Measurements from ENCODE around the gene RAB4A. TPM values are rescaled to one million over a fixed set of nuclear protein-coding genes. Genes with fewer than 3 reads are reported as not detected.

Gene RAB4A
- total RNA-seq, 1 experiment from 2014 or later: 11.1 TPM

DNA sequence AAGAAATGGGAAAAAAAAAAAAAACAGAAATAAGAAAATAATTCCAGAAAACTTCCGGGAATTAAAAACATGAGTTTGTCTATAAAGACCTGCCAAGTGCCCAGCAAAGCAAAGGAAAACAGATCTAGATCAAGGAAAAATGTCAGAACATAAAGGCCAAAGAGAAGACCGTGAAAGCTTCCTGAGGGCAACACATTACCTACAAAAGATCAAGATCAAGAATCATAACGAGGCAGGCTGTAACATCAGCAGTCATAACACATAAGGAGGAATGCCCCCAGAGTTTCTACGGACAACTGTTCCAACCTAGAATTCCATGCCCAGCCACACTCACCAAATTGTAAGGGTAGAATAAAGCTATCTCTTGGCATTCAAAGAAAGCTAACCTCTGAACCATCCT, 68.2 kb downstream of the RAB4A start:
- no peak for DNase-seq (ENCODE audit: low spot score)

DNA sequence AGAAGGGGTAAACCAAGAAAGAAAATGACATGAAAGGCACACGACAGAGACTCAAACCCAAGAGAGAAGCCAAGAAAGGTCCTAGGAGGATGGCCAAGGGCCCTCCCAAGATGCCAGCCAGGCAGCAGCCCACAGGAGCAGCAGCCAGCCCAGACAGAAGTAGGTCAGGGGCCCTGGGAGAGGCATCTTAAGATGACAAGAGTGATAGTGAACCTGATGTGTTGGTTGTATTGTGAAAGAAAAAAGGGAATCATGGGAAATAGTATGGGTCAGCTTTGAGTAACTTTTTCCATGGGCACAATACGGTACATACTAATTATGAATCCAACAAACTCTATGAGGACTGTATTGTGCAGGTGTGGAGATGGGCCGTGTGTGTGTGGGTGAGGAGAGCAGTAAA, 68.6 kb downstream of the RAB4A start:
- no peak for DNase-seq (ENCODE audit: low spot score)

DNA sequence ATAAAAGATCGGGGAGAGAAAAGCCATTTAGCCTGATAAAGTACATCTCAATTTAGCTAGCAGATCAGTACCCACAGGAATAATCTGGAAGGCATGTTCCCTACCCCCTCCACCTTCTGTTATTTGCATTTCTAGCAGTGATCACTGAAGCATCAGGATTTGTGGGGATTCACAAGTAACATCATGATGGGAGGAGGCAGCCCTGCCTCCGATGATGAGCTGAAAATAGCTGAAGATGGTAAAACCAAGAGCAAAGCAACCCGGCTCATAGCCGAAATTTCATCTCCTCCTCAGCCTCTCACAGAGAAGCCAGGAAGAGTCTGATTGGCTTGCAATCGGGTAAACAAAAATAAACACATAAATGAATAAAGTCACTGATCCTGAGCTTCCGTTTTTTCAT, 69.6 kb downstream of the RAB4A start:
- no peak for DNase-seq (ENCODE audit: low spot score)

DNA sequence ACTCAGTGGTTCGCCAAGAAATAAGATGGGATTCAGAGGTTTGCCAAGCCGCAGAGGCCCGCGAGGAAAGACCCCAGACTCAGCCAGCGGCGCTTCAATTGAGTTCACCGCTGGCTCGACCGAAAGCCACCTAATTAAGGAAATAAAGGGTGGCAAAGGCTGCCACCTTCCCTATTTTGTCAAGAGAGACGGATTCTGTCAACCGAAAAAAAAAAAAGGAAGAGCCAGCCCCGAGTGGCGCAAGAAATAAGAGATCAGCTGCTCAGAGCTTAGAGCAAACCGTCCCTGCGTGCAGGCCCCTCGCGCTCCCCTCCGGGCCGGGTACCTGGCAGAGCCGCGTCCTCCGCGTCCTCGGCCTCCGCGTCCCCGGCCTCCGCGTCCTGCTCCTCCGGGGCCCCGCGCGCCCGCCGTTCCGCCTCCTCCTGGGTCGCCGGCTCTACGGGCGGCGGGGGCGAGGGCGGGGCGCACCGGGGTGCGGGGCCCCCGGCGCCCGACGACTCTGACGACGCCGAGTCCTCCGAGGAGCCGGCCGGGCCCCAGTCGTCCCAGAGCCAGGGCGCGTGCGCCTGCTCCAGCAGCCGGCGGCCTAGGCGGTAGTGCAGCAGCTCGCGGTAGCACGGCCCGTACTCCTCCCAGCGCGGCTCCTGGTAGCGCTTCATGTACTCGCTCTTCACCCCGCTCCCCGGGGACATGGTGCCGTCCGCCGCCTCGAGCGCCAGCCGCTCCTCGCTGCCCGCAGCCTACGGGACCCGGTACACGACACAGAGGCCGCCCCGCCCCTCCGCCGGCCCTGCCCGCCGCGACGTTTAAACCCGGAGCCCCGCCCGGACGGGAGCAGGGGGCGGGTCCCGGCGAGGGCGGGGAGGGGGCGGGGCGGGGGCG, 71.1 kb downstream of the RAB4A start:
- DNase-seq (ENCODE audit: low spot score): peak; percentile 60

DNA sequence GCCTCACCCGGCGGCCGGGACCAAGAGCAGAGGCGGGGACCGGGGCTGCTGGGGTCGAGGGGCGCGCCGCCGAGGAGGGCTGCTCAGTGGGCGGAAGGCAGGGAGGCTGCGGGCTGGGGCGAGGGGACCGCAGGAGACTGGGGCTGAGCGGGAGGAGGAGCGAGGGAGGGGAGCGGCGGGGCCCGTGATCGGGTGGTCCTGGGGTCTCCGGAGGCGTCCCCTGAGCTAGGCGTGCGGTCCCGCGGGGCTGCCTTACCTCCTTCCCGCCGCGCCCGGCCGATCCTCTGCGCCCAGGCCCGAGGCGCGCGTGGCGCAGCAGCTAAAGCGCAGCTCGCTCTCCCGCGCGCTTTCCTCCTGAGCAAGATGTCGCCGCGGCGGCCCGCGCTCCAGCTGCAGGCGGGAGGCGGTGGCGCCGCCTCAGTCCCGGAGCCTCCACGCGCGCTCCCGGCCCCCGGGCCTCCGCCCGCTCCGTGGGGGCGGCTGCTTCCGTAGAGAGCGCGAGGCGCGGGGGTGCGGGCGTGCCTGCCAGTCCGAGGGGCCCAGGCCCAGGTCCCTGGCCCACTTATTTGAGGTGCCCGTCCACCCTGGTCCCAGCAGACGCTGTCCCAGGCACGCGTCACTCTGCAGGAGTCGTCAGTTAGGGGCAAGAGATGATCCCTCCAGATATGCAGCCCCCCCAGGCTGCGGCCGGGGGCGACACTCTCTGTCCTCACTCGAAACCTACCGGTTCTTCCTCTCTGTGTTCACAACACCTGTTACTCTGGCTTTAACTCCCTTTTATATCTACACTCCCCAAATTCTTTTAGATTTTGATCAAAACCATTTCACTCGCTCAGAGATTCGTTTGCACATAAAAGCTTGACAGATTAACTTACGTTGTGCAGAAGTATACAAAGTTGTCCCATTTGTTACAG, 72.0 kb downstream of the RAB4A start, which contains the start of gene CCSAP:
CCSAP (minus strand) TSS at position 392 of the 914 bp plus-strand sequence. CDS start 582 bp downstream, outside the sequence.
- DNase-seq (ENCODE audit: low spot score): no peak

DNA sequence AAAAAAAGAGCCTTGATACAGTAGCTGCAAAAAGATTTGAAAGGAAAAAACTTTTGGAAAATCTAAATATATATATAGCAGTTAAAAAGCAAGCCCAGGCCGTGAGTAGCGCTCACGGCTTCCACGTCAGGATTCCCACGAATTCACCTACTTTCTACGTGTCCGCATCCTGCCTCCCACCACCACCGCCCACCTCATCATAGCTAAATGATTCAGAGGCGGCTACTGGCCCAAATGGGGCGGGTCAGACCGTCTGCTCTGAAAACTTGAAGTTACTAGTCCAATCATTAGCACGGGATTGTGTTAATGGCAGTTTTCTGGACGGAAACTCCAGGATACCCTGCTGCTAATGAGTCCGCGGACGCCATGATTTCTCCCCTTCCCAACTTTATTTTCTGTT, 73.2 kb downstream of the RAB4A start:
- no peak for DNase-seq (ENCODE audit: low spot score)

DNA sequence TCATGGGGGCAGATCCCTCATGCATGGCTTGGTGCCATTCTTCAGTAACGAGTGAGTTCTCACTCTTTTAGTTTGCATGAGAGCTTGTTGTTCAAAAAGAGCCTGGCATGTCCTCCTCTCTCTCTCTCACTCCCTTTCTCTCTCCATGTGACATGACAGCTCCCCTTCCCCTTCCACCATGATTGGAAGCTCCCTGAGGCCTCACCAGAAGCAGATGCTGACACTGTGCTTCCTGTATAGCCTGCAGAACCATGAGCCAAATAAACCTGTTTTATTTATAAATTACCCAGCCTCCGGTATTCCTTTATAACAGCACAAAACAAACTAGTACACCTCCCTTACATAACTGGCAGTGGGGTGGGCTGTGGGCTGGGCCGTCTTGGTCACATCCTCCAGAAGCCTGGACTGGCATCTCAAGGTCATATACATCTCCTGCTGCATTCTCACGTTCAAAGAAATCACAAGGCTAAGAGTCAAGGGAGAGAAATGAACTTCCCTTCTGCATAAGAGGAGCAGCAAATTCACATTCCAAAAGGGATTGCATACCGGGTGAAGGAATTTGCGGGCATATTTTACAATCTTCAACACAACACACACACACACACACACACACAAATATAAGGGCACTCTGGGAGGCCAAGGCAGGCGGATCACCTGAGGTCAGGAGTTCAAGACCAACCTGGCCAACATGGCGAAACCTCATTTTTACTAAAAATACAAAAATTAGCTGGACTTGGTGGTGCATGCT, 74.2 kb downstream of the RAB4A start:
- DNase-seq (ENCODE audit: low spot score): no peak

DNA sequence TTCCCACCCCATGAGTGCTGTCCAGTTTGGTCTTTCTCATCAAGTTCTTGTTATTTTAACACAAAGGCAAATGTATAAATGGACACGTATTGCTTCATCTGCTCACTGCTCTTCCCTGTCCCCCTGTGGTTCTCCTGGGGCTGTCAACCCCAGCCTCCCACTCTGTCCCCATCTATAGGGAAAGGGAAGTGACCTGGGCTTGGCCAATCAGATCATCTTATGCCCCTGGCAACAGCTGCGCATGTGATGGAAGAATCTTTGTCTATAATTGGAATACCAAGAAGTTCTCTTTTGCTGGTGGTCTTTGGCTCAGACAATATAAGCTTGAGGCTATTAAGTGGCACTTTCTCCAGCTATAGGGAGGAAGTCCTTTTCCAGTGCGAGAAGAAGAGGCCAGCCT, 76.6 kb downstream of the RAB4A start:
- no peak for DNase-seq (ENCODE audit: low spot score)

DNA sequence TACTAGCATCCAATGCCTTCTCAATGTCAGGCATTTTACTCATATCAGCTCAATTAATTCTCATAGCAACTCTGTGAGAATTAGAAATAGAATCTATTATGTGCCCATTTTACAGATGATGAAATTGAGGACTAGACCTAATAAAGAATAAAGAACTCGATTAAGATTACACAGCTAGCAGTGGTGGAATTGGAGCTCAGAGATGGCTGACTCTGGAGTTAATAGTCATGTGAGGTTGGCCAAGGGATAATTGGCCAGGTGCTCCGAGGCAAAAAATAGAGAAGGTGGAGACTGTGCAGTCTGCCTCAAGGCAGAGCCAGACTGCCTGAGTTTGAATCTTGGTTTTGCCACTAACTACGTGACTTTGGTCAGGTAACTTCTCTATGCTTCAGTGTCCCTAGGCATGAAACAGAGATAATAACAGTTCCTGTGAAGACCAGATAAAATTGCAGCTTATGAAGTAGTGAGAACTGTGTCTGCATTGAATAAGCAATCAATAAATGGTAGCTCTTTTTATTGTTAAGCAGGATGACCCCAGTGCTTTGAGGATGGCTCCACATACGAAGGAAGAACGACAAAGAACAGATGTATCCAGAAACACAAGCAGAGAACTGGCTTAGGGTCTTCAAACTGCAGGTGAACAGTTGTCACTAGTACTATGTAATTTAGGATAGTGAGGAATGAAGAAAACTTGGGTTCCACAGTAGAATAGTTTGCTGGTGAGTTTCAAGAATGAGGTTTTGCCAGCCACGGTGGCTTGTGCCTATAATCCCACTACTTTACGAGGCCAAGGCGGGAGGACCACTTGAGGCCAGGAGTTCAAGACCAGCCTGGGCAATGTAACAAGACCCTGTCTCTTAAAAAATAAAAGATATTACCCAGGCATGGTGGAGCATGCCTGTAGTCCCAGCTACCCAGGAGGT, 78.8 kb downstream of the RAB4A start:
- DNase-seq (ENCODE audit: low spot score): no peak

DNA sequence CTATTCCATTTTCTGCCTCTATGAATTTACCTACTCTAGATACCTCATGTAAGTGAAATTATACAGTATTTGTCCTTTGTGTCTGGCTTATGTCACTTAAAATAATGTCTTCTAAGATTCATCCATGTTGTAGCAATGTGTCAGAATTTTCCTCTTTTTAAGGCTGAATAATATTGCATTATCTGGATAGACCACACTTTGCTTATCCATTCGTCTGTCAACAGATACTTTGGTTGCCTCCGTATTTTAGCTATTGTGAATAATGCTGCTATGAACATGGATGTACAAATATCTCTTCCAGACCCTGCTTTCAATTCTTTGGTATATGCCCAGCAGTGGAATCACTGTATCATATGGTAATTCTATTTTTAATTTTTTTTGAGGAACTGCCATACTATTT, 82.1 kb downstream of the RAB4A start:
- DNase-seq (ENCODE audit: low spot score): no peak

DNA sequence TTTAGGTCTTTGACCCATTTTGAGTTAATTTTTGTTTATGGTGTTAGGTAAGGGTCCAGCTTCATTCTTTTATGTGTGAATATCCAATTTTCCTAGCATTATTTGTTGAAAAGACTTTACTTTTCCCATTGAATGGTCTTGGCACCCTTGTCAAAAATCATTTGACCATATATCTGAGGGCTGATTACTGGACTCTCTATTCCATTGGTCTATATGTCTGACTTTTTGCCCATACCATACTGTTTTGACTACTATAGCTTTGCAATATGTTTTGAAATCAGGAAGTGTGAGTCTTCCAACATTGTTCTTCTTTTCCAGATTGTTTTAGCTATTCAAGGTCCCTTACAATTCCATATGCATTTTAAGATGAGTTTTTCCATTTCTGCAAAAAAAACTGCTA, 83.3 kb downstream of the RAB4A start:
- DNase-seq (ENCODE audit: low spot score): no peak

Other genes with a start within 250 kb of the RAB4A start
- gene CCSAP, start 71.9 kb downstream of the RAB4A start, total RNA-seq (2014; rRNA removed; shearing (Covaris generic)): 9.4 and 10.3 TPM in 2 replicates
- not detected in 2 replicates for gene ACTA1, start 163.0 kb downstream of the RAB4A start, total RNA-seq (2014; rRNA removed; shearing (Covaris generic))
- 29.6 and 32.6 TPM in 2 replicates for gene NUP133, start 237.2 kb downstream of the RAB4A start, total RNA-seq (2014; rRNA removed; shearing (Covaris generic))

Data from H4 (cell line).